ENCODE results near the gene UCN2. TPM values are rescaled to one million over a fixed set of nuclear protein-coding genes. Genes with fewer than 3 reads are reported as not detected.

Gene UCN2
- total RNA-seq, 1 experiment from 2014 or later, result 0.68 TPM

- H3K36me3 Mint-ChIP-seq (ENCODE audit: insufficient read depth in 1 of 3, low read depth in 3 of 3), result peaks cover 9 to 37% (median 16%) of the 10 kb centered on the region in 3 experiments; a peak in 6 of 7 replicates
- no peak overlapping the region for H4K5ac ChIP-seq (ENCODE audit: insufficient read length, low read depth, low read length)
- H3K79me2 ChIP-seq (ENCODE audit: insufficient read depth, low read length), result no peaks in the 10 kb centered on the region
- H4K20me1 ChIP-seq (ENCODE audit: control insufficient read depth, insufficient read depth, insufficient read length), result no peaks in the 10 kb centered on the region
- H3K27ac ChIP-seq (ENCODE audit: insufficient read length, low read depth, low read length), result no peak overlapping the region
- WGBS (ENCODE audit: extremely low coverage, insufficient read length, low lambda C conversion rate), result no CpG with 5 or more reads among the region's 6 CpGs
- H3K4me3 Mint-ChIP-seq, result no peak overlapping the region
- no peak overlapping the region for H3K56ac ChIP-seq (ENCODE audit: insufficient read length, low read depth, low read length)
- no peak overlapping the region for H3T11ph ChIP-seq (ENCODE audit: low read length)
- H3K23me2 ChIP-seq (ENCODE audit: insufficient read length, low read depth, low read length, poor library complexity, severe bottlenecking), result no peaks in the 10 kb centered on the region
- DNase-seq, result no peak
- H3K4me1 Mint-ChIP-seq, result no peaks in the 10 kb centered on the region
- H3K9me3 ChIP-seq (ENCODE audit: control insufficient read depth, low read depth, low read length), result no peaks in the 10 kb centered on the region
- H3K79me1 ChIP-seq (ENCODE audit: insufficient read depth, low read depth, low read length, poor library complexity, severe bottlenecking), result no peaks in the 10 kb centered on the region
- no peak overlapping the region for H3K14ac ChIP-seq (ENCODE audit: insufficient read depth, low read length)
- H2BK15ac ChIP-seq (ENCODE audit: low read depth, low read length), result no peak overlapping the region
- H3K4me1 ChIP-seq (ENCODE audit: insufficient read depth, low read length), result no peaks in the 10 kb centered on the region
- H3K18ac ChIP-seq (ENCODE audit: insufficient read length, low read depth, low read length), result no peak overlapping the region
- TF ChIP-seq CTCF (conservative IDR thresholded peaks at IDR 0.05), result no peak
- no peak overlapping the region for H3K4me2 ChIP-seq (ENCODE audit: insufficient read depth, insufficient read length, low read length)
- H3K23ac ChIP-seq (ENCODE audit: insufficient read length, low read depth, low read length), result no peak overlapping the region
- no peak overlapping the region for H2BK120ac ChIP-seq (ENCODE audit: low read depth, low read length, poor library complexity, severe bottlenecking)
- H3K4ac ChIP-seq (ENCODE audit: low read depth, low read length), result no peak overlapping the region
- H2BK12ac ChIP-seq (ENCODE audit: insufficient read length, low read depth, low read length), result no peak overlapping the region
- no peak overlapping the region for H4K91ac ChIP-seq (ENCODE audit: insufficient read length, low read depth, low read length)
- H2AK5ac ChIP-seq (ENCODE audit: insufficient read length, low read length), result no peak overlapping the region
- 0 out of 7 replicates have a peak overlapping the region, but pooled peaks of 1 of the 3 experiments have one; percentile 44 for H3K27ac Mint-ChIP-seq
- H2AFZ ChIP-seq (ENCODE audit: low read length), result no peak overlapping the region
- H3K27me3 ChIP-seq (ENCODE audit: insufficient read depth, low read length), result no peaks in the 10 kb centered on the region
- no peaks in the 10 kb centered on the region for H3K9me3 Mint-ChIP-seq
- no peak overlapping the region for H2BK20ac ChIP-seq (ENCODE audit: low read depth, low read length, poor library complexity, severe bottlenecking)
- no peaks in the 10 kb centered on the region for H3K27me3 Mint-ChIP-seq (ENCODE audit: low read depth)
- no peak overlapping the region for H2BK5ac ChIP-seq (ENCODE audit: insufficient read length, low read length)
- no peak overlapping the region for H4K8ac ChIP-seq (replicated peaks; ENCODE audit: insufficient read length, low read depth, low read length)
- H3K9ac ChIP-seq (ENCODE audit: extremely low read depth, insufficient read length, low read length), result no peak overlapping the region
Observed at GRCh38 chr3:48521635-48522034, 41.9 kb downstream of the UCN2 start.
